Stimulated activated CD8-positive, alpha-beta memory T cell treated with anti-CD3 and anti-CD28 coated beads, Interleukin-7, amount 100 ng/mL, for 24 hours (primary cell): Measurements from ENCODE around the gene DEPP1.
A peak's percentile ranks its signal among the peaks of the same experiment; 100 is the strongest.

ENCODE experiments used
- DNase-seq: peaks from one replicate; pipeline ENCODE4 v3.0.0-alpha.2; 2020; ENCODE audit warnings: low read depth

Gene DEPP1

GRCh38 chr10:44933451-44934321, 44.9 kb downstream of the DEPP1 start:
- no peak for DNase-seq

DNA sequence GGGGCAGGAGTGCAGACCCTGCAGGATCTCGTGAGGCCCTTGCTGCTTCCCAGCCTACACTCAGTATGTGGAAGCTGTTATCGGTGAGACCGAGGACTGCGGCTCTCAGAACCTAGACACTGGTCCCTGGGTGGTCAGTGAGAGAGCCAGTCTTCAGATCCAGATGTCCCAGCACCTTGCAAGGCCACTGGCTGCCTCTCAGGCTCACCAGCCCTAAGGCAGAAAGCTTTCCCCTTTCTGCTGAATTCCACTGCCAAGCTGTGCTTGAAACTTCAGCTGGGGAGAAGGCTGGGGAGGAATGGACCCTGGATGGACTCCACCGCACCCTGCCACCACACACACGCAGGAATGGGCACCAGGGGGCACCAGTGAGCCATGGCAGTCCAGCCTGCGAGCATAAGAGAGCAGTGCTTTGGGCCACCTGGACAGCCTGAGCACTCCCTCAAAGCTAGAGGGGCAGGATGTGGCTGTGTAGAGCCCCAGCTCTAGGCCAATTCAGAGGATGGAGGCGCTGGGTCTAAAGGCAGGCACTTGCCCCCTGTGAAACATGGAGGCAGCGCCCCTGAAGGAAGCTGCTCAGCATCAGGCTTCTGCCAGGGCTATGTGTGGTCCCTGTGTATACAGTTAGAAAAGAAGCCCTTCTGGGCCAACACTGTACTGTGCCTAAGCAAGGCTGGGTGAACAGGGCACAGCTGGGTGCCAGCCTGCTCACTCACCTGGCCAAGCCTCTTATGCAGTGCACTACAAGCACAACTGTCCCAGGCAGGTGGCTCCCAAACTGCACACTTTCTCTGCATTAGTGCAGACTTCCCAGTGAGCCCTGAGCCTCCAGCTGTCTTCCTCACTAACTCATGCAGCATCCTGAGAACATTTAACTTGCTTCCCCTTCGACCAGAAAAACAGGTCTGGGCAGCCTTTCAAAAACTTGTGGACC, 45.8 kb downstream of the DEPP1 start:
- peak; percentile 74 for DNase-seq

DNA sequence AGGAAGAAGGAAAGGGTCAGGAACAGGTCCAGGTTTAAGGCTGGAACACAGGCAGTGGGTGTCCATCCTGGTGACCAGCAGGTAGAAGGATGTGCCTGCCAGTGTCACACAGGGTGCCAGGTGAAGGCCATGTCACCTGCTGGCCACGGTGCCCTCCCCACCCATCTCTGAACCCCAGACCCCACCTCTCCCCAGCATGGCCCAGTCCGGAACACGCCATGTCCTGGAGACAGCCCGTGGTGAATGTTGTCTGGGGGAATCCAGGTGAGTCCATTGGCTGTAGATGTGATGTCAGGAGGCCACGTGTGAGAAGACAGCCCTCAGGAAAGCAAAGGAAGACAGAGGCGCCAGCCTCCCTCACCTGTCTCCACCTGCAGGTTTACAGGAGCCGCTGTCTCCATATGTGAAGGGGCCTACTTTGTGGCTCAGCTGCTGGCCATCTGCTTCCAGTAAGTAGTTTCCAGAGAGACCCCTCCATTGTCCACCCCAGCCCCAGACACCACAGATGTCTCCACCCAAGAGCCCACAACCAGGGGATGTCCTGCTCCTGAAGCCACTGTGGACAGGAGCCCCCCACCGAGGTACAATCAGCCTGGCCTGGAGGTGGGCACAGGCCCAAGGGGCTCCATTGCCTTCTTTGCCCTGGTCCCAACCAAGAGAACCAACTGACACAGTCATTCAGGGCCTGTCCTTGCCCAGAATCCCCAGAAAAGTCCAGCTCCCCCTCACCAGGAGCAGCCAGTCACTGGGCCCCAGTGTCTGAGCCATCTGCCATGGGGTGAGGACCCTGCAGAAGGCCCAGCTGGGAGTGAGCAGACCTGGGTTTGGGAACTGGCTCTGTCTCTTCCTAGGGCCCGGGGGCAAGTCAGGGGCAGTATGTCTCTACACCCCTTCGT, 46.7 kb downstream of the DEPP1 start:
- DNase-seq: no peak

DNA sequence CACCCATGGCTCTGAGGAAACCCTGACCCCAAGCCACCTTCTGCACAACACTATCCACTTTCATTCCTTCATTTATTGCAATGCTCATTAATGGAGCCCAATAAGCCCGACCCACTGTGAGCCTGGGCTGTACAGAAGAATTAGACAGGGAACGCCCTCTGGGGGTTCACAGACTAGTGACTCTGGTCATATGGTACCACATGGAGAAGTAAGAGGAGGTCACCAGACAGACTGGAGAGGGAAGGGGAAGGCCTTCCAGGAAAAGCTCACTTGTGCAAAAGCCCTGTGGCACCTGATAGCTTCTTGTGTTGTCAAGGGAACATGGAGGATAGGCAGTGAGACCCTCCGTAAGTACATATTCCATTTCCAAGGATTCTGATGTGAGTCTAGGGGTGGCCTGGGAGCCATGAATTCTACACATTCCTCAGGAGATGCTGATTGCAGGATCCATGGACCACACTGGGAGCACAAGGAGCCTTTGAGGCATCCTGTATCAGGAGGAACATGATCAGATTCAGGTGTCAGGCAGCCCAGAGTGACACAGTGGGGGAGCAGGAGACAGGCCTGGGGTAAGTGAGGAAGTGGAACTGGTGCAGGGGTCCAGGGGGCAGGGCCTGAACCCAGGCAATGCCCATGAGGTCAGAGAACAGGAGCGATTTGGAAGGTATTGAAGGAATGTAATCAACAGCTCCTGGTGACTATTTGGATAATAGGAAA, 47.5 kb downstream of the DEPP1 start:
- no peak for DNase-seq

DNA sequence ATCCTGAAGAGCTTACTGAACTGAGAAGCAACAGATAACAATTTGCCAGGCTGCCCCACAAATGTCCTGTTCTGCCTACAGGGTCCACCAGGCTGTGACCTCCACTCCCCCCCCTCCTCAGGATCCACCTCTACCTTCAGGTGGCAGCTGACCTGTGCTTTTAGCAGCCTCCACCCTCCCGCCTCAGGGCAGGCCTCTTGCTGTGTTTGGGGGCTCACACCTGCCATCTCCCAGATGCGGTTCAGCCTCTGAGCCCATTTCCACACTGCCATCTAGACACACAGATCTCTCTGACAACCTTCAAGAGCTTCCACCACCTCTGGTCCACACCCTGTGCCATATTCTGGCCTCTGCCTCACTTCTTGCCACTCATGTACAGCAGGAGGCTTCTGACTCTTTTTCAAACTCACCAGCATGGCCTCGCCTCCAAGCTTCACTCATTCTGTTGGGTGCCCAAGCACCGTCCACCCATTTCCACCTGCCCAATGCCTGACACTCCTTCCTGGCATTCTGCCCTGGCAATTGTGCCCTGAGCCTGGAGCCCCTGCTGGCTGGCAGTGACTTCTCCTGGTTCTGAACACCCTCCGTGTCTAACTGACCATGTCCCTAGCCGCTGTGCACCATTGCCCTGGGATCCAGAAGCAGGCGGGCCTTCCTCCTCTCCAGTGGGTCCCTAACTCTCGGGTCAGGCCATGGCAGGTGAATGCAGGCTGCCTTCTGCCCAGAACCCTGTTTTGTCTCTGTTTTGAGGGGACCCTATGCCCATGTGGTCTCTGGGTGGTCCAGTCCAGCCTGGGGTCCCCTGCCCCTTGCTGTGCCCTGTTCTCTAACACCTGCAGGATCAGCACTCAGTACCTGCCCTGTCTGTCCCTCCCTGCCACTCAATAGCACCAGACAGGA, 49.0 kb downstream of the DEPP1 start:
- DNase-seq: no peak

GRCh38 chr10:44928462-44928861, 50.1 kb downstream of the DEPP1 start:
- DNase-seq: no peak

DNA sequence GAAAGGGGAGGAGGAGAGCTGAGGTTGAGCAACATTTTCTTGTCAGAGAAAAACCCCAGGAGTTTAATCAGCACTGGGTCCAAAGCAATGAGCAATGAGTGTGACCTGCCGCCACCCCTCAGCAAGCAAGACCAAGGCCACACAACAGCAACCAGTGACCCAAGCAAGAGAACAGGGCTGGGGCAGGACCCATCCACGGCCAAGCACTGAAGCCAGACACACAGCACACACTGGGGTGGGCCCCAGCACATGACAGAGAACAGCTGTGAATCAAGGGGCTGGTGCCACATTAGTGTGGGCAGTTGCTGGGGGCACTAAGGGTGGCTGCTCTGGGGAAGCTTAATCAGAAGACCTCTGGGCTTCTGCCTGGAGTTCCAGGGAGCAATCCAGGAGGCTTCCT, 51.3 kb downstream of the DEPP1 start:
- no peak for DNase-seq

DNA sequence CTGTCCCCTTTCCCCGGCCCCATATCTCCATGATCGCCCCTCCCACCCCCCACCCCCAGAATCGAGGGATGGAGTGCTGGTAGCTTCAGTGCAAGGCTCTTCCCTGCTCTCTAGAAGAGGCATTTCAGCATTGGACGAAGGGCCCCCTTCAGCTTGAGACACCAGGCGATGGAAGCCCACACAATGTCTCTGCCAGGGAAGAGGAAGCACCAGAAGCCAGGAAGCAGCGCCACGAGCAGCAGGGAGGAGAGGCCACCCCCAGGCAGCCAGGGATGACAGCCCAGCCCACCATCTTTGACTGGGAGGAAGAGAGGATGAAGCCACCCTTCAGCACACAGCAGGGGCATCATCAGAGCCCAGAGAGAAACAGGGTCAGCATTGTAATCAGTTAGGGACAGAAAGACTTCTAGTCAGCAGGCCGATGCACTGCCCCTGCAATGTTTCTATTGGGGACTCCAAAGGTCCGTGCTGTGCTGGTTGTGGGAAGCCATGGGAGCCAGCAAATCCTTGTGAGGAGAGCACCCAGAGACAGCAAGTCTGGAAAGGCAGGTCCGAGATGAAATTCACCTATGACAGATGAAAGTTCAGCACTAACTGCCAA, 51.8 kb downstream of the DEPP1 start:
- no peak for DNase-seq
